ENCODE data around the gene CADPS2.

Gene CADPS2

GRCh38 chr7:122362473-122362872 lies 523.8 kb downstream of the CADPS2 start:
- no peak for DNase-seq (ENCODE audit: low spot score)

- DNase-seq (ENCODE audit: low spot score) = no peak
Measured at GRCh38 chr7:122354656-122355055, 531.6 kb downstream of the CADPS2 start.

- no peak for DNase-seq (ENCODE audit: low spot score)
Measured at GRCh38 chr7:122352454-122352853, 533.8 kb downstream of the CADPS2 start.

- DNase-seq (ENCODE audit: low spot score) = no peak
Measured at GRCh38 chr7:122350701-122351100, 535.6 kb downstream of the CADPS2 start.

- DNase-seq (ENCODE audit: low spot score) = no peak
Measured at GRCh38 chr7:122344303-122344620, 542.0 kb downstream of the CADPS2 start.

- DNase-seq (ENCODE audit: low spot score) = no peak
Measured at GRCh38 chr7:122343601-122344302, 542.5 kb downstream of the CADPS2 start.

GRCh38 chr7:122340427-122340826 lies 545.8 kb downstream of the CADPS2 start:
- DNase-seq (ENCODE audit: low spot score) = no peak

- no peak for DNase-seq (ENCODE audit: low spot score)
Measured at GRCh38 chr7:122339145-122339904, 546.9 kb downstream of the CADPS2 start.

GRCh38 chr7:122337011-122337410 lies 549.2 kb downstream of the CADPS2 start:
- no peak for DNase-seq (ENCODE audit: low spot score)

- DNase-seq (ENCODE audit: low spot score) = no peak
Measured at GRCh38 chr7:122329145-122329802, 557.0 kb downstream of the CADPS2 start.

- no peak for DNase-seq (ENCODE audit: low spot score)
Measured at GRCh38 chr7:122327969-122328368, 558.3 kb downstream of the CADPS2 start.

- peak; percentile 76 for DNase-seq (ENCODE audit: low spot score)
Measured at GRCh38 chr7:122316467-122317388, 569.5 kb downstream of the CADPS2 start.

- DNase-seq (ENCODE audit: low spot score) = no peak
Measured at GRCh38 chr7:122315507-122316466, 570.5 kb downstream of the CADPS2 start.

- DNase-seq (ENCODE audit: low spot score) = no peak
Measured at GRCh38 chr7:122314284-122314683, 572.0 kb downstream of the CADPS2 start.

GRCh38 chr7:122312789-122313188 lies 573.5 kb downstream of the CADPS2 start:
- DNase-seq (ENCODE audit: low spot score) = no peak

- no peak for DNase-seq (ENCODE audit: low spot score)
Measured at GRCh38 chr7:122311734-122312450, 574.4 kb downstream of the CADPS2 start.

- no peak for DNase-seq (ENCODE audit: low spot score)
Measured at GRCh38 chr7:122311050-122311700, 575.1 kb downstream of the CADPS2 start.

GRCh38 chr7:122310119-122311021 lies 575.9 kb downstream of the CADPS2 start:
- no peak for DNase-seq (ENCODE audit: low spot score)

GRCh38 chr7:122309421-122309820 lies 576.8 kb downstream of the CADPS2 start:
- DNase-seq (ENCODE audit: low spot score) = no peak
